Measurements from ENCODE around the gene CA10.
A peak's percentile ranks its signal among the peaks of the same experiment; 100 is the strongest.

CA10 gene

DNA sequence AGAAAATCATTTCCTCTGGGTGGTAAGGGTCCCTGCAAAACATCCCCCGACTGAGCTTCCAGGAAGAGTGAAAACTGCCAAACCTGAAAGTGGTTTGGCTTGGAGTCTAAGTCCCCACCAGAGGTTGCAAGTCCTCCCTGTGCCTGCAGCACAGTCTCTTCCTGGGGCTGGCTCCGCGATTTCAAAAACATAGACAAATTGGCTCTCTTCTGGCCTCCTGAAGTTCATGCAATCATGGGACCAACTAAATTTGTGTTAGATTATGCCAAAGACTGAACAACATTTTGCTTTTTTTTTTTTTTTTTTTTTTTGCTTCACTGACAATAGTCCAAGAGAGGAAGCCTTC is 447.9 kb downstream of the CA10 start:
- no peak for DNase-seq

DNA sequence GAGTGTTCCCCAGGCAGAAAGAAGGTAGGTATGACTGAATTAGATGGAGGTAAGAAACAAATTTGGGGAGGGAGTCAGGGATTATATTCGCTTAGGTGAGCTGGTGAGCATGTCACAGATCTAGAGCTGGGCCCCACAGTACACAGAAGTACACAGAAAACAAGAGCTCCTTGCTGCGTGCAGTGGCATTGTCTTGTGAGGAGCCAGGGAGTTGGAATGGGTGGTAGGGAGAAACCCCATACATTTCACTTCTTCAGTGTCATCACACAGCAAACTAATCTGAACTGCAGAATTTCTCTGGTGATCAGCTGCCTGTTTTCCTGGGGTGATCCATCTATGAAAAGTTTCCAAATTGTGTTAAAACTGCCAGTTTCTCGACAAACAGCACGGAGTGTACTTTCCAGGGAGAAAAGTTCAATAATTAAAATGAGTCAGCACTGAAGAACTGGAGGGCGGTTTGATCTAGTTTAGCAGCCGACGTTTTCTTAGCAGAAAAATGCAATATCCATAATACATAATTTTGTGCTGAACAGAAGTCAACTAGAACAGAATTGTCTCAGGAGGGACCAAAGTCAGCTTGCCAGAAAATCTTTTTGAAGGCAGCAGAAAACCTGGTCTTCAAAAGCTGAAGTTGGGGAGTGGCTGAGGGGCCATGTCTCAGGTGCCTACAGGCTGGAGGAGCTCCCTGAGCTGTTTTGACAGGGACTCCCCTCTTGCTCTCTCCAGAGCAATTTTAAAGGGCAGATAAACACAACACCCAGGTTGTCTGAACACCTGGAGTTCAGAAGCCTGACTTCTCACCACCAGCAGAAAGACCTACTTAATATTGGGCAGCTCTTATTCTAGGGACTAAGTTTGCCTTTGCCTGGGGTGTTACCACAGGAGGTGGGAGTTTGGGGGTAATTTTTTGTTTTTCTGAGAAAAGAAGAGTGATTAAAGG is 448.6 kb downstream of the CA10 start:
- DNase-seq, result no peak

DNA sequence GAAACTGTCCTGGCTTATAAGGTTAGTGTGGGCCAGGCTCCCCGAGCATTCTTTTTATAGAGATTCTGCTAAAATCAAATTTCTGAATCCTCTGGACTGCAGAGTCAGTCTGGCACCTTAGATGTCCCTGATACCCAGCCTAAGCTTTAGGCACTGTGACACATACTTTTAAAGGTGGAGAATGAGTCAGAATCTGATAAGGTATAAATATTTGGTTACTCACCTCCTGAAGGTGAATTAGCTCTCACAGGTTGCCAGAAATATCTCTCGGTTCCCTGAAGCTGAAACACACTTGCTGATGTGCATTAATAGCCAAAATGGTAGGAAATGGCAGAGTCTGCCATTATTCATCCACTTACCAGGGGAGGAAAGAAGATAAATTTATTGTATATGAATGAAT is 451.3 kb downstream of the CA10 start:
- DNase-seq, result no peak

- no peak for DNase-seq
Observed at GRCh38 chr17:51706093-51706492, 452.4 kb downstream of the CA10 start.

- no peak for DNase-seq
Observed at GRCh38 chr17:51703361-51704341, 454.9 kb downstream of the CA10 start.

DNA sequence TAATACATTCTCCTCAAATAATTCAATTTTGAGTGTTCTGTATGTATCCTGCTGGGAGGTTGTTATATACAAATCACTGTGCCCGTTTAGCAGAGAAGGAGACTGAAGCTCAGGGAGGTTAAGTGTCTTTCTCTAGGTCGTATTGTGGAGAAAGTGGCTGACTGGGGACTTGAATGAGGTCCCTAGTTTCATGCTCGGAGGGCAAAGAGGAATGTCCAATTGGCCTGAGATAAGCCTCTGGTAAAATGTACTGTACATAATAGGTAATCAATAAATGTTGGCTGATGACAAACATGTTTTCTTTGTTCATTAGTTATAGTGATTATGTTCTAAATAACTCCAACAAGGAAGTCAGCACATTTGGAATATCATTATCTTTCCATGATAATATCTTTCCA is 455.6 kb downstream of the CA10 start:
- DNase-seq, result no peak

GRCh38 chr17:51701501-51701900 is 457.0 kb downstream of the CA10 start:
- no peak for DNase-seq

- no peak for DNase-seq
Observed at GRCh38 chr17:51700011-51700760, 458.3 kb downstream of the CA10 start.

DNA sequence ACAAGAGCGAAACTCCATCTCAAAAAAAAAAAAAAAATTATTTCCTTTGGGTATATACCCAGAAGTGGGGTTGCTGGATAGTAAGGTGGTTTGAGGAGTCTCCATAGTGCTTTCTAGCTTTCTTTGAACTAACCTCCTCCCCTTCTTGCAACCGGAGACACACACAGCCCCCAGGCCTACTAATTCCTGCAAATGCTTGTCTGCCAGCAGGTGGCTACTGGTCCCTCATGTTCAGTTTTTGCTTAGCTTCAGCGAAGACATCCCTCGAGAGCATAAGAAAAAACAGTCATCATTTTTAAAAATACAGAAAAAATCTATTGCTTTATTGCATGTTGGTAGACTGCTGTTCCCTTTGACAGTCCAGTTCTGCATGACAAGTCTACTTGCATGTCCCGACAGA is 459.2 kb downstream of the CA10 start:
- no peak for DNase-seq

- DNase-seq, result no peak
Observed at GRCh38 chr17:51692917-51693316, 465.6 kb downstream of the CA10 start.

- DNase-seq, result no peak
Observed at GRCh38 chr17:51687887-51688286, 470.6 kb downstream of the CA10 start.

- no peak for DNase-seq
Observed at GRCh38 chr17:51685287-51685909, 473.1 kb downstream of the CA10 start.

GRCh38 chr17:51684214-51684613 is 474.3 kb downstream of the CA10 start:
- DNase-seq, result no peak

DNA sequence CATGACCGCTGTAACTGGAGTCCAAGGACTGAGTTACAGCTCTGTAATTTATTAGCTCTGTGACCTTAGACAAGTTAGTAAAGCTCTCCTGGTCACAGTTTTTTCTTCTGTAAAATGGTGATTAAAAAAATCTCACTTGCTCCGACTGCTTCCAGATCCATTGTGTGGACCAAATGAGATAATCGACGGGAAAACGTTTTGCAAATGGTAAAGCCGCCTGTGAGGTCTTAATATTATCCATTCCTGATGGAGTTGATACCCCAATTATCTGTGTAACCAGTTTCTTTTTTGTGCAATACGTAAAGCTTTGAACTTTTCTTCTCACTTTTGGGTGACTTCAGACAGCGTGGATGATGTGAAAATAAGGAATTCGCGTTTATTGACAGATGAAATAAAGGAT is 475.2 kb downstream of the CA10 start:
- DNase-seq, result no peak

- no peak for DNase-seq
Observed at GRCh38 chr17:51682115-51682514, 476.4 kb downstream of the CA10 start.

DNA sequence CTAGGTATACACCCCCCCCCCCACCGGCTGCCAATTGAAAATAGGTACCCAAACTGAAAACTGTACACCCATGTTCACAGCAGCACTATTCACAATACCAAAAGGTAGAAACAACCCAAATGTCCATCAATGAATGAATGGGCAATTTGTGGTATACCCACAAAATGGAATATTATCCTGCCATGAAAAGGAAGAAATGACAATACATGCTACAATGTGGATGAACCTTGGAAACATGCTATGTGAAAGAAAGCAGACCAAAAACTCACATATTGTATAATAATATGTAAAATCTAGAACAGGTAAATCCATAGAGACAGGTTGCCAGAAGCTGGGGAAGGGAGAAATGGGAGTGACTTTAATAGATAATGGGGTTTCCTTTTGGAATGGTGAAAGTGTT is 480.6 kb downstream of the CA10 start:
- DNase-seq, result no peak

GRCh38 chr17:51676691-51677487 is 481.6 kb downstream of the CA10 start:
- DNase-seq, result peak; percentile 3

GRCh38 chr17:51674579-51675255 is 483.8 kb downstream of the CA10 start:
- no peak for DNase-seq

DNA sequence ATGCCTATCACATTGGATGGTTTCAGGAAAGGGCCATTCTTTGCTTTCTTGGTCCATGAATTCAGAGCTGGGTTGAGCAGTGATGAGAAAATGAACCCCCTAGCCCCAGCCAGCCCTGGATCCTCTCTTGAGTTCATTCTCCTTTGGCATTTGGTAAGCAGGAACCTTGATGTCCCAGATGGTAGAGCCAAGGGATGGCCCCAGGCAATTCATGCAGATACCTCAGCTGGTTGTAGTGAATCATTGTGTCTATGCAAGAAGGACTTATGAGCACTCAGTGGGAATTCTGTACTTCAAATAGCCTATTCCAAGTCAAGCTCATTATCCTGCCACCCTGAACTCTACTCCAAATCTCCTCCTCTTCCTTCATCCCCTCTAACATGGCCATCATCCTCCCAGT is 485.4 kb downstream of the CA10 start:
- DNase-seq, result no peak

DNA sequence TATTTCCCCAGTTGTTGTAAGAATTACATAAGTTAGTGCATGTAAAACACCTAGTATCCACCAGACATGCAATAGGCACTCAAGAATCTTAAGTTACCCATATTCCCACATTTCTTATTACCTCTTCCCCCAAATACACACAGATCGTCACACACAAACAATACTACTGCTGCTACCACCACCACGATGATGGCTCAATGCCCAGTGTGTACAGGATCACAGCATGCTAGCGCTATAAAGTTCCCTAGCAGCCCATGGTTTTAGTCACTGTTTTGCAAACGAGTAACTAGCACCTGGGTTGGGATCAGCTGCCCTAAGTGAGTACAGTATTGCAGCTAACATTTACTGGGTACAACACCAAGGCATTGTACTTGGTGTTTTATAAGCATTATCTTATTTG is 486.4 kb downstream of the CA10 start:
- no peak for DNase-seq

DNA sequence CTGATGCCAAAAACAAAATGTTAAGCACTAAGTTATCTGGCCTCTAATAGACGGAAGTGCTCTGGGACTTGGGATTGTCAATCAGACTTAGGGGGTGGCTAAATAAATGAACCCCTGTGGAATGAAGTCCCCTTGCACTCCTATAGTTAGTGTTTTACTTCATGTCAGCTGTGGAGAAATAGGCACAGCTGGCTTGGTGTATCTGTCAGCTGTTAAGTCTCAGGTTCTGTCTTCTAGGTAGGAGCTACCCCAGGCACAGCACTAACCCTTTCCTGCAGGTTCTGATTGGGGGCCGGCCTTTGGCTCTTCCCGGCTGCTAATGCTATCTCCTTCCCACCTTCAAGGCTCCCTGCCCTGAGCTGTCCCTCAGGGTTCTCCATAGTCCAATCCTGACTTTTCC is 487.6 kb downstream of the CA10 start:
- no peak for DNase-seq

Data from MV-4-11 (cell line).